DND-41 (cell line): ENCODE data around the gene SEZ6L2.

ENCODE experiments used
- ATAC-seq: fragments of 200-7000 bp; cut with Tn5 transposase; 3 replicates; pipeline ENCODE4 v1.9.1; 2021; ENCODE audit warnings: low read depth; ENCODE audit not compliant: insufficient read depth
- DNase-seq: peaks from one replicate; pipeline ENCODE4 v3.0.0-alpha.2; 2020
- H2AFZ ChIP-seq: 2 replicates; pipeline ENCODE4 v1.6.0; 2012; ENCODE audit warnings: low read depth, low read length
- H3K27ac ChIP-seq: 2 replicates; pipeline ENCODE4 v1.5.1; 2012; ENCODE audit warnings: low read length, inconsistent platforms
- H3K27me3 ChIP-seq: fragments of 200-600 bp; sonication (generic); 2 replicates; pipeline ENCODE4 v1.6.0; 2012; ENCODE audit warnings: low read length, mild to moderate bottlenecking, inconsistent platforms; ENCODE audit not compliant: insufficient read depth, poor library complexity
- H3K36me3 ChIP-seq: 2 replicates; pipeline ENCODE4 v1.5.1; 2012; ENCODE audit warnings: low read length, inconsistent platforms; ENCODE audit not compliant: insufficient read depth
- H3K4me1 ChIP-seq: 2 replicates; pipeline ENCODE4 v1.5.1; 2012; ENCODE audit warnings: mild to moderate bottlenecking, low read length; ENCODE audit not compliant: insufficient read depth
- H3K4me2 ChIP-seq: 2 replicates; pipeline ENCODE4 v1.6.0; 2012; ENCODE audit warnings: mild to moderate bottlenecking, moderate library complexity, low read length, inconsistent platforms; ENCODE audit not compliant: insufficient read depth
- H3K4me3 ChIP-seq, 2 experiments: fragments of 200-600 bp in 1 of 2; shearing (Covaris generic) in 1 of 2; 2 replicates each; pipeline ENCODE4 v1.5.1; 2012 to 2016; ENCODE audit warnings: inconsistent platforms in 2 of 2, low read length in 2 of 2, mild to moderate bottlenecking in 2 of 2, low read depth in 1 of 2, moderate library complexity in 1 of 2
- H3K79me2 ChIP-seq: 2 replicates; pipeline ENCODE4 v1.6.0; 2012; ENCODE audit warnings: low read length, inconsistent platforms; ENCODE audit not compliant: insufficient read depth
- H3K9ac ChIP-seq: 2 replicates; pipeline ENCODE4 v1.6.0; 2012; ENCODE audit warnings: low read depth, mild to moderate bottlenecking, inconsistent platforms, low read length, moderate library complexity
- H3K9me3 ChIP-seq: 2 replicates; pipeline ENCODE4 v1.5.1; 2012; ENCODE audit warnings: low read length, moderate library complexity, mild to moderate bottlenecking, inconsistent platforms; ENCODE audit not compliant: insufficient read depth, severe bottlenecking
- H4K20me1 ChIP-seq: 2 replicates; pipeline ENCODE4 v1.6.0; 2012; ENCODE audit warnings: low read length; ENCODE audit not compliant: insufficient read depth
- CTCF ChIP-seq: IDR thresholded peaks from 2 replicates; pipeline ENCODE4 v1.5.1; 2012; ENCODE audit warnings: borderline replicate concordance, low read length, moderate library complexity, mild to moderate bottlenecking; ENCODE audit not compliant: poor library complexity, severe bottlenecking; ENCODE audit errors: extremely low read depth
- EZH2 ChIP-seq: IDR thresholded peaks from 3 replicates; pipeline ENCODE4 v1.6.1; 2012; ENCODE audit warnings: borderline replicate concordance, low read depth, mild to moderate bottlenecking, moderate library complexity, low read length, inconsistent platforms; ENCODE audit not compliant: severe bottlenecking

SEZ6L2 gene

GRCh38 chr16:29897333-29897732 lies 2.0 kb downstream of the SEZ6L2 start:
- Histone ChIP-seq H3K27ac (no peak overlapping the region), H3K27me3 (peaks cover 8% of the 10 kb centered on the region), H3K9ac (no peak overlapping the region), H2AFZ (no peak overlapping the region), H3K4me1 (peaks cover 23% of the 10 kb centered on the region), H3K9me3 (no peaks in the 10 kb centered on the region), H3K4me3 (no peak overlapping the region), H4K20me1 (peaks cover 14% of the 10 kb centered on the region), H3K36me3 (no peaks in the 10 kb centered on the region), H3K79me2 (no peaks in the 10 kb centered on the region), H3K4me2 (no peak overlapping the region)
- no peak for DNase-seq
- ATAC-seq, result no peak
- TF ChIP-seq EZH2, result no peak

- no peak overlapping the region for H3K4me3 ChIP-seq
- H4K20me1 ChIP-seq, result peaks cover 14% of the 10 kb centered on the region
- peaks cover 8% of the 10 kb centered on the region for H3K27me3 ChIP-seq
- no peaks in the 10 kb centered on the region for H3K36me3 ChIP-seq
- no peak overlapping the region for H3K9ac ChIP-seq
- no peaks in the 10 kb centered on the region for H3K9me3 ChIP-seq
- TF ChIP-seq EZH2, result no peak
- peaks cover 23% of the 10 kb centered on the region for H3K4me1 ChIP-seq
- ATAC-seq (no peak), DNase-seq (no peak)
- H3K4me2 ChIP-seq, result no peak overlapping the region
- H3K27ac ChIP-seq, result no peak overlapping the region
- no peak overlapping the region for H2AFZ ChIP-seq
- no peaks in the 10 kb centered on the region for H3K79me2 ChIP-seq
These were observed 2.5 kb downstream of the SEZ6L2 start for GRCh38 chr16:29896841-29897240.

DNA sequence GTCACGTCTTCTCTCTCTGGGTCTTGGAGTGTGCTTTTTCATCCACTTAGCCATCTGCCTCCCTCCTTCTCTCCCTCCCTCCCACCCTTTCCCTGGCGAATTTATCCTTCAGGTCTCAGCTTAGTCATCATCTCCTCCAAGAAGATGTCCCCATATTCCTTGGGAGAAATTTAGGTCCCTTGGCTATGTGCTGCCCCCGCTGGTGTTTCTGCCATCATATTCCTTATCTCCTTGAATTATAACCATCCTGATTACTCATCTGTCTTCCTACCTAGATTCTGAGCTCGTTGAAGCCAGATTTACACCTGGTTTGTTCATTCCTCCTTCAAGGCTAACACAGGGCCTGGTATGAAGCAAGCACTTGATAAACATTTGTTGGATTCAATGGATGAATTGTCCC lies 5.0 kb downstream of the SEZ6L2 start:
- no peak overlapping the region for H3K27ac ChIP-seq
- H2AFZ ChIP-seq, result no peak overlapping the region
- peaks cover 8% of the 10 kb centered on the region for H3K27me3 ChIP-seq
- no peak overlapping the region for H3K4me3 ChIP-seq
- no peak for DNase-seq
- TF ChIP-seq CTCF (no peak), EZH2 (no peak)
- H3K36me3 ChIP-seq, result no peaks in the 10 kb centered on the region
- no peaks in the 10 kb centered on the region for H3K9me3 ChIP-seq
- H3K79me2 ChIP-seq, result no peaks in the 10 kb centered on the region
- no peak overlapping the region for H3K9ac ChIP-seq
- H3K4me2 ChIP-seq, result no peak overlapping the region
- ATAC-seq, result no peak
- peaks cover 8% of the 10 kb centered on the region for H3K4me1 ChIP-seq
- H4K20me1 ChIP-seq, result peaks cover 9% of the 10 kb centered on the region; the same call in 1 of the 2 replicates

DNA sequence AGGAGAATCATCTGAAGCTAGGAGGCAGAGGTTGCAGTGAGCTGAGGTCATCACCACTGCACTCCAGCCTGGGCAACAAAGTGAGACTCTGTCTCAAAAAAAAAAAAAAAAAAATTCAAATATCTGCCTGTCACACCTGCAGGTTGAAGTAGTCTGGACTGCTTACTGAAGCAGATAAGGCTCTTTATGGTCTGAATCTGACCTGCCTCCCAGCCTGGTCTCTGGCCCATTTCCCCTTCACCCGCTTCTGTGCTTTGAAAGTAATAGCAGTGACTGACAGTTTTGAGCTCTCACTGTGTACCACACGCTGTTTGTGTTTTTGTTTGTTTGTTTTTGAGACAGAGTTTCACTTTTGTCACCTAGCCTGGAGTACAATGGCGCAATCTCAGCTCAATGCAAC lies 5.8 kb downstream of the SEZ6L2 start:
- no peaks in the 10 kb centered on the region for H3K36me3 ChIP-seq
- H4K20me1 ChIP-seq, result peaks cover 8% of the 10 kb centered on the region; the same call in 1 of the 2 replicates
- TF ChIP-seq CTCF (no peak), EZH2 (no peak)
- no peak overlapping the region for H3K4me2 ChIP-seq
- H3K27me3 ChIP-seq, result peaks cover 8% of the 10 kb centered on the region
- H3K9ac ChIP-seq, result no peak overlapping the region
- no peak overlapping the region for H2AFZ ChIP-seq
- no peak for DNase-seq
- no peak for ATAC-seq
- no peaks in the 10 kb centered on the region for H3K79me2 ChIP-seq
- no peak overlapping the region for H3K27ac ChIP-seq
- H3K4me1 ChIP-seq, result no peaks in the 10 kb centered on the region
- H3K9me3 ChIP-seq, result no peaks in the 10 kb centered on the region
- no peak overlapping the region for H3K4me3 ChIP-seq
